ENCODE data around the gene SOWAHA.

The SOWAHA gene

GRCh38 chr5:132822650-132823480 lies 9.8 kb downstream of the SOWAHA start:
- POLR2A ChIA-PET = no interaction called here
- no peak for DNase-seq (ENCODE audit: extremely low spot score)
- TF ChIP-seq CTCF (IDR thresholded peaks at IDR 0.05; ENCODE audit: control extremely low read depth, extremely low read depth, low read depth, missing control alignments) = peak; percentile 9
- CTCF ChIA-PET = interaction anchor here (0.8 to 20.6 kb wide), 16 partner anchors 8 to 438 kb away, joined by 3 to 215 read pairs (median 4); partner anchors contain the start of genes GDF9, SHROOM1 and UQCRQ

- ChIA-PET POLR2A (no interaction called here), CTCF (interaction anchor here (0.8 to 20.6 kb wide), 15 partner anchors 8 to 437 kb away, joined by 3 to 215 read pairs (median 5); partner anchors contain the start of genes GDF9, SHROOM1 and UQCRQ)
- no peak for TF ChIP-seq CTCF (IDR thresholded peaks at IDR 0.05; ENCODE audit: control extremely low read depth, extremely low read depth, low read depth, missing control alignments)
- no peak for DNase-seq (ENCODE audit: extremely low spot score)
Observed at GRCh38 chr5:132823481-132824050, 10.5 kb downstream of the SOWAHA start.

- TF ChIP-seq CTCF (IDR thresholded peaks at IDR 0.05; ENCODE audit: control extremely low read depth, extremely low read depth, low read depth, missing control alignments) = no peak
- POLR2A ChIA-PET = no interaction called here
- DNase-seq (ENCODE audit: extremely low spot score) = no peak
- CTCF ChIA-PET = interaction anchor here (0.9 to 20.6 kb wide), 10 partner anchors 9 to 321 kb away, joined by 3 to 215 read pairs (median 5); partner anchors contain the start of genes CCNI2, GDF9 and UQCRQ
Observed at GRCh38 chr5:132824426-132824825, 11.3 kb downstream of the SOWAHA start.

- TF ChIP-seq CTCF (IDR thresholded peaks at IDR 0.05; ENCODE audit: control extremely low read depth, extremely low read depth, low read depth, missing control alignments) = no peak
- DNase-seq (ENCODE audit: extremely low spot score) = no peak
- ChIA-PET POLR2A (no interaction called here), CTCF (interaction anchor here (0.9 to 20.6 kb wide), 11 partner anchors 8 to 439 kb away, joined by 3 to 215 read pairs (median 3); partner anchors contain the start of genes CCNI2, GDF9 and UQCRQ)
Observed at GRCh38 chr5:132825033-132825833, 12.1 kb downstream of the SOWAHA start.

- ChIA-PET POLR2A (no interaction called here), CTCF (interaction anchor here (1.2 to 20.6 kb wide), 10 partner anchors 9 to 440 kb away, joined by 3 to 215 read pairs (median 5); partner anchors contain the start of genes GDF9, SOWAHA and UQCRQ)
- no peak for TF ChIP-seq CTCF (IDR thresholded peaks at IDR 0.05; ENCODE audit: control extremely low read depth, extremely low read depth, low read depth, missing control alignments)
- peak; percentile 57 for DNase-seq (ENCODE audit: extremely low spot score)
Observed at GRCh38 chr5:132825834-132826391, 12.8 kb downstream of the SOWAHA start.
